ENCODE results near the gene OR6N2.

OR6N2 gene

DNA sequence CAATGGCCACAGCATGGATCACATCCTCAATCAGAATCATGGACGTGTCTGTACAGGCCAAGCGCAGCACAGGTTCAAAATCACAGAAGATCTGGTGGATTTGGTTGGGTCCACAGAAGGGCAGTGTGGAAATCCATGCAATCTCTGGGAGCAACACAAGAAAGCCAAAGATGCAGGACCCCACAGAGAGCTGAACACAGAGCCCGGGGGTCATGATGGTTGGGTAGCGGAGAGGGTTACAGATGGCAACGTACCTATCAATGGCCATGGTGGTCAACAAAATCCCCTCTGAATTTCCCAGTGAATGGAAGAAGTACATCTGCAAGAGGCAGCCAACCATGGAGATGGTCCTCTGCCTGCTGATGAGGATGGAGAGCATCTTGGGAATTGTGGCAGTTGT is 56.6 kb downstream of the OR6N2 start:
- Histone ChIP-seq H3K4me1 (no peaks in the 10 kb centered on the region), H3K4me3 (ENCODE audit: low read depth, low read length) (no peak overlapping the region), H3K9me3 (no peaks in the 10 kb centered on the region), H3K36me3 (no peaks in the 10 kb centered on the region), H3K27me3 (no peaks in the 10 kb centered on the region)
- TF ChIP-seq CTCF (IDR thresholded peaks at IDR 0.05; ENCODE audit: low read depth, low read length) = no peak
- no peak for DNase-seq
